ENCODE data around the gene VAMP3.

VAMP3 gene

DNA sequence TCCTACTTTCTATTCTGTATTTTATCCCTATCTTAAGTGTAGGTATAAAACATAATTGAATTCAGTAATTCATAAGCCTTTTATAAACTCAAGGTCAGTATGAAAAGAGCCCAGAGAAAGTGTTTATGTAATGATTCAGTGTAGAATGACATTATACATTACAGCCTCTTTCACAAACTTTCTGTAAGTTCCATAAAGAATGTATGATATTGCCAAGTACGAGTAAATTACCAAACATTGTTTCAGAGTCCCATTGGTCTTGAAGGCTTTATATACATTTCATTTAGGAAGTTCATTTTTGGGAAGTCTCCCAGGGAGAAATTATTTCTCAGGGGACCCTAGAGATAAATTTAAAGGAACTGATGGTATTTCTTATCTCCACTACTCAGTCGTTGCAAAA is 37.8 kb upstream of the VAMP3 start:
- TF ChIP-seq, protein P1, sequence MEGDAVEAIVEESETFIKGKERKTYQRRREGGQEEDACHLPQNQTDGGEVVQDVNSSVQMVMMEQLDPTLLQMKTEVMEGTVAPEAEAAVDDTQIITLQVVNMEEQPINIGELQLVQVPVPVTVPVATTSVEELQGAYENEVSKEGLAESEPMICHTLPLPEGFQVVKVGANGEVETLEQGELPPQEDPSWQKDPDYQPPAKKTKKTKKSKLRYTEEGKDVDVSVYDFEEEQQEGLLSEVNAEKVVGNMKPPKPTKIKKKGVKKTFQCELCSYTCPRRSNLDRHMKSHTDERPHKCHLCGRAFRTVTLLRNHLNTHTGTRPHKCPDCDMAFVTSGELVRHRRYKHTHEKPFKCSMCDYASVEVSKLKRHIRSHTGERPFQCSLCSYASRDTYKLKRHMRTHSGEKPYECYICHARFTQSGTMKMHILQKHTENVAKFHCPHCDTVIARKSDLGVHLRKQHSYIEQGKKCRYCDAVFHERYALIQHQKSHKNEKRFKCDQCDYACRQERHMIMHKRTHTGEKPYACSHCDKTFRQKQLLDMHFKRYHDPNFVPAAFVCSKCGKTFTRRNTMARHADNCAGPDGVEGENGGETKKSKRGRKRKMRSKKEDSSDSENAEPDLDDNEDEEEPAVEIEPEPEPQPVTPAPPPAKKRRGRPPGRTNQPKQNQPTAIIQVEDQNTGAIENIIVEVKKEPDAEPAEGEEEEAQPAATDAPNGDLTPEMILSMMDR (IDR thresholded peaks at IDR 0.05; ENCODE audit: low read depth, low read length), result no peak
- DNase-seq (ENCODE audit: extremely low read depth, low read depth), result no peak

DNA sequence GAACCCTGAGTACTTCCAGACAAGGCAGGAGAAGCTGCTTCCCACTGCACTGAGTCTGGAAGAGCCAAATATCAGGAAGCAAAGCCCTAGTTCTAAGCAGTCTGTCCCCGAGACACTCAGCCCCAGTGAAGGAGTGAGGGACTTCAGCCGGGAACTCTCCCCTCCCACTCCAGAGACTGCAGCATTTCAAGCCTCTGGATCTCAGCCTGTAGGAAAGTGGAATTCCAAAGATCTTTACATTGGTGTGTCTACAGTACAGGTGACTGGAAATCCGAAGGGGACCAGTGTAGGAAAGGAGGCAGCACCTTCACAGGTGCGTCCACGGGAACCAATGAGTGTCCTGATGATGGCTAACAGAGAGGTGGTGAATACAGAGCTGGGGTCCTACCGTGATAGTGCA is 33.1 kb upstream of the VAMP3 start:
- DNase-seq (ENCODE audit: extremely low read depth, low read depth), result no peak
- TF ChIP-seq, protein P1 (IDR thresholded peaks at IDR 0.05; ENCODE audit: low read depth, low read length), result no peak

DNA sequence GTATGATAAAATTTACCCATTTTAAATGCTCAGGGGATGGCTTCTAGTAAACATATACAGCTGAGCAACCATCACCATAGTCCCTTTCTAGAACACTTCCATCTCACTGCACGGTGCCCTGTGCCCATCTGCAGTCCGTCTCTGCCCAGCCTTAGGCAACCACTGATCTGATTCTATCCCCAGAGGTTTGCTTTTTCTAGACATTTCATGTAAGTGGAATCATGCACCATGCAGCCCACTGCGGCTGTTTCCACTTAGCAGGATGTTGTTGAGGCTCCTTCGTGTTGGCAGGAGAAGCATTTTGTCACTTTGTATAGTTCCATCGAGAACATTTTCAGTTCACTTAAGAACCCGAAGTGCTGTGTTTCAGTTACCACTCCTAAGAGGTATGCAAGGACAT is 27.8 kb upstream of the VAMP3 start:
- TF ChIP-seq, protein P1 (IDR thresholded peaks at IDR 0.05; ENCODE audit: low read depth, low read length), result no peak

DNA sequence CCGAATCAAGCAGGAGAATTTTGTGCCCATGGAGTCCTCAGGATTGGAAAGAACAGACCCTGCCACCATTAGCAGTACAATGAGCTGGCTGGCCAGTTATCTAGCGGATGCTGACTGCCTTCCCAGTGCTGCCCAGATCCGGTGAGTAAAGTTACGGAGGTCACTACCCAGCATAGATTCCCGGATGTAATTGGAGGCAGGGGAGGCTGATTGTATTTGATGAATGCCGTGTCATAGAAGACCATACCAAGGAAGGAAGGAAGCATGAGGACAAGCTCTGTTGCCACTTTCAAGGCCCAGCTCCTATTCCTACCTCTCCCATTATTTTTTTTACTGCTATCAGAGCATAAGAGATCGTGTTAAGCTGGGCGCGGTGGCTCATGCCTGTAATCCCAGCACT is 26.2 kb upstream of the VAMP3 start:
- TF ChIP-seq, protein P1 (IDR thresholded peaks at IDR 0.05; ENCODE audit: low read depth, low read length), result no peak
- no peak for DNase-seq (ENCODE audit: extremely low read depth, low read depth)

More for the DNA sequence above, 27.8 kb upstream of the VAMP3 start:
- no peak for DNase-seq (ENCODE audit: extremely low read depth, low read depth)

DNA sequence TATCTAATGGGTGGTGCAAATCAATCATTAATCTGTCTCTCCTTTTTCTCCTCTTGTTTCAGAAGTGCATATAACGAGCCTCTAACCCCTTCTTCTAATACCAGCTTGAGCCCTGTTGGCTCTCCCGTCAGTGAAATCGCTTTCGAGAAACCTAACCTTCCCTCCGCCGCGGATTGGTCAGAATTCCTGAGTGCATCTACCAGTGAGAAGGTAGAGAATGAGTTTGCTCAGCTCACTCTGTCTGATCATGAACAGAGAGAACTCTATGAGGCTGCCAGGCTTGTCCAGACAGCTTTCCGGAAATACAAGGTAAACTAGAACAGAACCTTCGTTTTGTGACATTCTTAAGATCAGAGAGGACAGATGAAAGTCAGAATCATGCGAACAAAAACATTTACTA is 25.3 kb upstream of the VAMP3 start:
- TF ChIP-seq, protein P1 (IDR thresholded peaks at IDR 0.05; ENCODE audit: low read depth, low read length), result no peak
- no peak for DNase-seq (ENCODE audit: extremely low read depth, low read depth)

DNA sequence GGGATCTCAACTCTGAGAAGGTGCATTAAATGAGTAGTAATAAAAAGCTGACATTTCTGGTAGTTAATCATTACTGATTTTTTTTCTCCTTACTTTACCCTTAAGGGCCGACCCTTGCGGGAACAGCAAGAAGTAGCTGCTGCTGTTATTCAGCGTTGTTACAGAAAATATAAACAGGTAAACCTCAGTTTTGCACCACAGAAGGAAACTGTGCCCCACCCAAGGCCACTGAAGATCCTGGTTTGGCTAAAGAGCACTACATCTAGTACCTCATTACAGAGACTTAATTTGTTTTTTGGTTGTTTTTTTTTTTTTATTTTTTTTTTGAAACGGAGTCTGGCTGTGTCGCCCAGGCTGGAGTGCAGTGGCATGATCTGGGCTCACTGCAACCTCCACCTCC is 23.5 kb upstream of the VAMP3 start:
- DNase-seq (ENCODE audit: extremely low read depth, low read depth), result no peak
- TF ChIP-seq, protein P1 (IDR thresholded peaks at IDR 0.05; ENCODE audit: low read depth, low read length), result no peak

DNA sequence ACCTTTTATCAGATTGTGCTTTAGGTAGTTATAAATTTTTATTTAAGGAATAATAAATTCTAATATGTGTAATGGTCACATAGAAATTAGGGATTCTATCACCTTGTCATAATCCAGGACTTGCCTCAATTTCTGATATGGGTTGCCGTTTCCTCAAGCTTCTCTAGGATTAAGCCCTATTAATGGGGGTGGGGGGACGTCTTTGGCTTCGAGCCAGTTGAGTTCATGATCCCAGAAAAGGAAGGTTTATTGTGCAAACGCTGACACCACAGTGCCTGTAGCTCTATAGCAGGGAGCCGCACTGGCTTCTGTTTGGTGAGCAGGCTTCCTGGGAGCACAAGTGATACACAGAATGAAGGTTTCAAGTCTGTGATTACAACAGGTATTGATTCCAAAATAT is 22.0 kb upstream of the VAMP3 start:
- TF ChIP-seq, protein P1 (IDR thresholded peaks at IDR 0.05; ENCODE audit: low read depth, low read length), result no peak
- DNase-seq (ENCODE audit: extremely low read depth, low read depth), result no peak
